ENCODE results near the gene CALU. TPM values are rescaled to one million over a fixed set of nuclear protein-coding genes. Genes with fewer than 3 reads are reported as not detected.

CALU gene
- total and polyA plus RNA-seq, 10 of the 15 experiments (the other 5 are each of a cell fraction or from before 2014, with no cell fraction given), result 31.2 to 75.6 (median 42.1) TPM

- no peaks in the 10 kb centered on the region for H3K36me3 ChIP-seq (ENCODE audit: control insufficient read depth in 2 of 2, insufficient read depth in 2 of 2, low read length in 1 of 2)
- no peak overlapping the region for H2AFZ ChIP-seq (ENCODE audit: control insufficient read depth, low read depth, low read length)
- intact Hi-C loops (cut with micrococcal nuclease; ENCODE audit: unreplicated experiment), result no loop called here
- ATAC-seq (no peak), FAIRE-seq (no peak), DNase-seq (ENCODE audit: low read depth, low spot score) (no peak)
- H4K20me1 ChIP-seq (ENCODE audit: control insufficient read depth, insufficient read depth), result no peaks in the 10 kb centered on the region
- ChIA-PET SMC1A (ENCODE audit: uncharacterized antibody, unreplicated experiment) (interaction anchor here (2.2 kb wide), 1 partner anchor 9 kb away, joined by 8 read pairs; no protein-coding TSS in a partner anchor), POLR2A (interaction anchor here (0.6 kb wide), 1 partner anchor 48 kb away, joined by 3 read pairs; no protein-coding TSS in a partner anchor), RAD21 (ENCODE audit: unreplicated experiment) (no interaction called here), CTCF (interaction anchor here (1.2 kb wide), 1 partner anchor 61 kb away, joined by 3 read pairs; the partner anchor contains the start of gene GARIN1A)
- H3K4me3 ChIP-seq, result no peak overlapping the region
- H3K79me2 ChIP-seq (ENCODE audit: control insufficient read depth, insufficient read depth, low read length), result no peaks in the 10 kb centered on the region
- H3K4me2 ChIP-seq (ENCODE audit: control insufficient read depth, insufficient read depth), result no peak overlapping the region
- in situ Hi-C loops (cut with MboI), result no loop called here
- no peaks in the 10 kb centered on the region; a peak in 1 of 4 replicates for H3K27me3 ChIP-seq (replicated peaks in 1 of 2; ENCODE audit: control insufficient read depth in 2 of 2, insufficient read depth in 2 of 2, low read length in 1 of 2)
- H3K9me3 ChIP-seq (replicated peaks; ENCODE audit: control insufficient read depth, insufficient read depth, low read length), result no peaks in the 10 kb centered on the region
- no TSS peak for BruUV-seq (replicated peaks)
- WGBS (ENCODE audit: insufficient coverage, insufficient replicate concordance, low lambda C conversion rate, missing lambda C conversion rate), result 32% methylated on average over 2 of the region's 2 CpGs
- TF ChIP-seq IKZF2 (IDR thresholded peaks at IDR 0.05), result no peak
- no peak for TF ChIP-seq YY1 (IDR thresholded peaks at IDR 0.05; ENCODE audit: low read depth, low read length)
- no peak for TF ChIP-seq NFYA (IDR thresholded peaks at IDR 0.05; ENCODE audit: borderline replicate concordance, low read depth, low read length)
- TF ChIP-seq BCL3 (IDR thresholded peaks at IDR 0.05; ENCODE audit: borderline replicate concordance, insufficient read depth, low read depth, low read length, poor library complexity, severe bottlenecking), result no peak
- no peak for TF ChIP-seq HDGF (IDR thresholded peaks at IDR 0.05)
- TF ChIP-seq ESRRA (IDR thresholded peaks at IDR 0.05; ENCODE audit: low read length), result no peak
- TF ChIP-seq JUNB (IDR thresholded peaks at IDR 0.05), result no peak
- H3K27ac ChIP-seq (ENCODE audit: control insufficient read depth, insufficient read depth), result no peak overlapping the region
- H3K9ac ChIP-seq (ENCODE audit: control insufficient read depth, insufficient read depth, low read length), result no peak overlapping the region
- H3K4me1 ChIP-seq (ENCODE audit: control insufficient read depth, insufficient read depth, low read length), result no peaks in the 10 kb centered on the region
Observed at GRCh38 chr7:128732521-128733277, 6.5 kb upstream of the CALU start.
